22Rv1 (cell line): ENCODE measurements around the gene SMARCA4.

Experiments used
- CTCF ChIP-seq: fragments of 450-650 bp; IDR thresholded peaks from 2 replicates; pipeline ENCODE4 v1.5.1; 2017; ENCODE audit warnings: mild to moderate bottlenecking
- ZFX ChIP-seq: fragments of 450-650 bp; IDR thresholded peaks from 2 replicates; pipeline ENCODE4 v1.6.1; 2017; ENCODE audit warnings: antibody characterized with exemption, borderline replicate concordance

GRCh38 chr19:11020423-11020822, 59.6 kb downstream of the SMARCA4 start:
- TF ChIP-seq CTCF (no peak), ZFX (no peak)
